ENCODE measurements around the gene ACAA1.
A peak's percentile ranks its signal among the peaks of the same experiment; 100 is the strongest.
"Not testable (repeated sequence)": the region's sequence is repeated elsewhere in the genome, so short reads cannot be mapped to it uniquely, and the experiment has no call there.

The ACAA1 gene, protein sequence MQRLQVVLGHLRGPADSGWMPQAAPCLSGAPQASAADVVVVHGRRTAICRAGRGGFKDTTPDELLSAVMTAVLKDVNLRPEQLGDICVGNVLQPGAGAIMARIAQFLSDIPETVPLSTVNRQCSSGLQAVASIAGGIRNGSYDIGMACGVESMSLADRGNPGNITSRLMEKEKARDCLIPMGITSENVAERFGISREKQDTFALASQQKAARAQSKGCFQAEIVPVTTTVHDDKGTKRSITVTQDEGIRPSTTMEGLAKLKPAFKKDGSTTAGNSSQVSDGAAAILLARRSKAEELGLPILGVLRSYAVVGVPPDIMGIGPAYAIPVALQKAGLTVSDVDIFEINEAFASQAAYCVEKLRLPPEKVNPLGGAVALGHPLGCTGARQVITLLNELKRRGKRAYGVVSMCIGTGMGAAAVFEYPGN

DNA sequence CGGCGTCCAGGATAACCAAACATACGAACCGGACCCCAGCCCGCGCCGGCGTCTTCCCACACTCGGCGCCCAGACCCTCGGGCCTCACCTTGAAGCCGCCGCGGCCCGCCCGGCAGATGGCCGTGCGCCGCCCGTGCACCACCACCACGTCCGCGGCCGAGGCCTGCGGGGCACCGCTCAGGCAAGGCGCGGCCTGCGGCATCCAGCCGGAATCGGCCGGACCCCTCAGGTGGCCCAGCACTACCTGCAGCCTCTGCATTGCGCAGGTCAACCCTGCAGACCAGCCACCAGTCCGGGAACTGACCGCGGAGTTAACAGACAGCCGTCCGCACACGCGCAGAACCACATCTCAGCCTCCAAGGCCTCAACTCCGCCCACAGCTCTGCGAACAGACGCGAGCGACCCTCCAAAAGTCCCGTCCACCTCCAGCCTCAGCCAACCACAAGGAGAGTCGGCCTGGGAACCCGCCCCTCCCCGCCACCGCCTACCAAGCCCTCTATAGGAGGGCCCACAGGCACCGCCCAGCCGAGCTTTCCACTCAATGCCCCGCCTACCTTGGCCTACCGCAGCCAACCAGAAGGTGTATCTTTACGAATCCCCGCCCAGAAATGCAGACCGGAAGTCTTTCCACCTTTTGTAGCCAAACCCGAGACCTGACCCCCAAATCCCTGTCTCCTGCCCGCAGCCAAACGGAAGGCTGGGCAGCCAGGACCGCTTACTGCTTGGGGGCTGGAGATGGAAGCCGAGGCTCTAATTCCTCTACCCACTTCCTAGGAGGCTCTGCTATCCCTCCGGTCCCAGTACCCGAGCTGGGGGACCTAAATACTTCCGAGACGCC lies at the start of gene ACAA1:
Gene ACAA1, minus strand, starts transcription at position 351 of the 838 bp plus-strand sequence. Its CDS starts 92 bp downstream, at position 259.
- peak; percentile 98 for DNase-seq

DNA sequence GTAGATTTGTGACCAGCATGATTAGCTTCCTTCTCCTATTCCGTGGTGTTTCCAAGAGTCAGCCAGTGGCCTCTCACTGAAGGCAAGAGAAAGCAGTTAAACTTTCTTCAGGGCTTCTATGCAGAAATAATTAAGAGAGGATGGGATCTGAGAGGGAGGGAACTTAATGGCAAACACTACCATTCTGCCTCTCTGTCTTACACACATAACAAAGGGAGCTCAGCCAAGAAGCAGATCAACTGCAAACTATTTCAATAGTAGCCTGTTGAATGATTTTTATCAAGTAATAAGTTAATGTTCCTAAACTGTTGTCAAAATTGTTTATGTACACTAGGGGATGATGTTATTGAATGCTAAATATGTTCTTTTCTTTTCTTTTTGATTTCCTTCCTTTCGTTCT lies 40.3 kb upstream of the ACAA1 start:
- no peak for DNase-seq

DNA sequence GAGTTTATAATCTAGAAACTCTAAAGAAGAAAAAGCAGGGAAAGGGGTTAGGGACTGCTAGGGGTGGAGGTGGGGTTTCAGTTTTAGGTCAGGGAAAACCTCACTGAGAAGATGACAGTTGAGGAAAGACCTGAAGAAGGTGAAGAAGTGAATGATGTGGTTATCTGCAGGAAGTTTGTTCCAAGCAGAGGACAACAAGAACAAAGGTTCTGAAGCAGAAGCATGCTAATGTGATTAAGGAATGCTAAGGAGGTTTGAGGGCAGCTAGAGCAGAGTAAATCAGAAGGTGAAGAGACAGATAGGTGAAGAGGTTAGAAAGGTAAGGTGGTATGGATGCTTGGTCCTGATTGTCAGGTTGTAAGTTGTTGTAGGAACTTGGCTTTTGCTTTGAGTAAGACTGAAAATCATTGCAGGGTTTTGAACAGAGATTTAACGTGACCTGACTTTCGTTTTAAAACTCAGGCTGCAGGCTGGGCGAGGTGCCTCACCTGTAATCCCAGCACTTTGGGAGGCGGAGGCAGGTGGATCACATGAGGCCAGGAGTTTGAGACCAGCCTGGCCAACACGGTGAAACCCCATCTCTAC lies 37.0 kb upstream of the ACAA1 start:
- no peak for DNase-seq

DNA sequence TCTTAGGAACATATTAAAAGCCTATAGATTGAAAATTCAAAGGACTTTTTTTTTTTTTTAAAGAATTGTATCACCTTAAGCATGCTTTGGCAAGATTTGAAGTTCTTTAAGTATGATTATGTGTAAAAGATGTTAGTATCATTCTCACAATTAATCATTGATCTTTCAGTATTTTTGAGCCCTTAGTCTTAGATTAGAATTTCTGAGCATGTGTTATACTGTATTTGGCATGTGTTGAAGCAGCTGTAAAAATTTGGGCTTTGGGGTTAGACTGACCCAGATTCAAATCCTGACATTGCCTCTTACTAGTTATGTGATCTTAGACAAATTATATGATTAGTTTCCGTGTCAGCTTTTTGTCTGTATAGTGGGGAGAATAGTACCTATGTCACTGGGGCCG lies 34.7 kb upstream of the ACAA1 start:
- no peak for DNase-seq

DNA sequence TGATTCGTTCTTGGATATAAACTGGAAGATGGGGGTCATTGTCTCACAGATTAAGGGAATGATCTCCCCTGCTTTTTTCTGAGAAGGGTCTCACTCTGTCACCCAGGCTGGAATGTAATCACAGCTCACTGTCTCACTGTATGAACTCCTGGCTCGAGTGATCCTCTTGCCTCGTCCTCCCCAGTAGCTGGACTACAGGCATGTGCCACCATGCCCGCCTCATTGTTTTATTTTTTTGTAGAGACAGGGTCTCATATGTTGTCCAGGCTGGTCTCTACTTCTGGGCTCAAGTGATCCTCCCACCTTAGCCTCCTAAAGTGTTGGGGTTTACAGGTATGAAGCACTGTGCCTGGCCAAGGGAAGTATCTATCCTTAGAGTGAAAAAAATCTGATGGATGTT lies 33.8 kb upstream of the ACAA1 start:
- no peak for DNase-seq

DNA sequence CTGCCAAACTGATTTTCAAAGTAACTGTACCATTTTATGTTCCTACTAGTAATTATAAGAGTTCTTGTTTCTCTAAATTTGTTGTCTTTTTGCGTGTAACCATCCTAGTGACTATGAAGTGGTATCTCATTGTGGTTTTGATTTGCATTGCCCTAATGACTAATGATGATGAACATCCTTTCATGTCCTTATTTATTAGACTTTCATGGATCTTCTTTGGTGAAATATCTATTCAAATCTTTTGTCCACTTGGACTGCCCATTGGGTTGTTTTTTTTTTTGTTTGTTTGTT lies 32.0 kb upstream of the ACAA1 start:
- DNase-seq: no peak

DNA sequence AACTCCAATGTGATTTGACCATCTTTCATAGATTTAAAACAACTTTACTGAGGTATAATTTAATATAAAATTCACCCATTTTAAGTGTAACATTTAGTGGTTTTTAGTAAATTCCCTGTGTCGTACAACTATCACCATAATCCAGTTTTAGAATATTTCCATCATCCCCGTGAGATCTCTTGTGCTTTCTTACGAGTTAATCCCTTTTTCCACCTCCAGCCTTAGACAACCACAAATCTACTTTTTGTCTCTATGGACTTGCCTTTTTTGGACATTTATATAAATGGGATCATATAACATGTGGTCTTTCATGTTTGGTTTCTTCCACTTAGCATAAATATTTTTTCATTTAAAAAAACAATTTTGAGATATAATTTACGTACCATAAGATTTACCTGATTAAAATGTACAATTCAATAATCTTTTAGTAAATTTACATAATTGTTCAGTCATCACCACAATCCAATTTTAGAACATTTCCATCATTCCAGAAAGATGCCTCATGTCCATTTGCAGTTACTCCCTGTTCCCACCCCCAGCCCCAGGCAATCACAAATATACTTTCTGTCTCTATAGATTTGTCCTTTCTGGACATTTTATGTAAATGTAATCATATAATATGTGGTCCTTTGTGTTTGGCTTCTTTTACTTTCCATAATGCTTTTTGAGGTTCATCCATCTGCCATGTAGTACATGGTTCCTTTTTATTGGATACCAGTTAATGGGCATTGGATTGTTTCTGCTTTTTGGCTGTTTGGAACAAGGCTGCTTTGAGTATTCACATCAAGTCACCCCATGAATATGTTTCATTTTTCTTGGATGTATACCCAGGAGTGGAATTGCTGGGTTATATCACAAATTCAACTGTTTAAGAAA lies 31.5 kb upstream of the ACAA1 start:
- DNase-seq: no peak

DNA sequence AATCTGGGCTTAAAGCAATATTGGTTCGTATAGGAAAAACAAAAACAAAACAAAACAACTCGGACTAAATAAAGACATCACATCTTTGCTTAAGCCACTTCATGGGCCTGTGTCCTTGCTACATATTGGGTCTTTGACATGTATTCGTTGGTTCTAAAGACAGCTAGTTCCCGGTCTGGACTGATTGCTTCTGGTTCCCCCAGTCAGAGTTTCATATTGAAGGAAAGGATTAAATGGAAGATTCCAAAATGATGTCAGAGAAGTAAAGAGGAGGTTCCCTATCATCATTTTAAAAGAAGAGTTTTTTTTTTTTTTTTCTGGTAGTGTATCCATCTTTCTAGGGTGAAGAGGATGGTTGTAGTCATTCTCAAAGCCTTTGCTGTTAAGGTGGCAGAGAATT lies 30.7 kb upstream of the ACAA1 start:
- DNase-seq: no peak

DNA sequence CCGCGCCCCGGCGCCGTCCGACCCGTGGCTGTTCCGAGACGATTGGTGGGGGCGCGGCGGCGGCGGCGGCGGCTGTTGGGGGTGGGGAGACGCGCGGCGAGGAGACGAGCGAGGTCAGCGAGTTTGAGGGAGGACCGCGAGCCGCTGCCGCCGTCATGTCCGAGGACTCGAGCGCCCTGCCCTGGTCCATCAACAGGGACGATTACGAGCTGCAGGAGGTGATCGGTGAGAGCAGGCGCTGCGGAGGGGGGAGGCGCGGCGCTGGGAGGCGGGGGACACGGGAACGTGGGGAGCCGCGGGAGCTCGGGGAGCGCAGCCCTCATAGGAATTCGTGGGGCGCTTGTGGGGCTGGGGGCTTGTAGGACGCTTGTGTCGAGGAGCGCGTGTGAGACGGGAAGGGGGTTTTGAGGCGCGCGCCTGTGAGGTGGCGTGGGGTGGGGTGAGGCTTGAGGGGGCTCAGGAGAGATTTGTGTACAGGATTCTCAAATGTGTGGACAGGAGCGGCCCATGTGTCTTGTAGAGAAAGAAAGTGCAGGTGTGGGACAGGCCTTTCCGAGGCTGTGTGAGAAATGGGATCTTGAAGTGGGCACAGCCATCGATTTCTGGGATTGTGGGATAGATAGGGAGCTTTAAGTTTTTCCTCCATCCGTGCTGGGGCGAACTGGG lies 28.9 kb upstream of the ACAA1 start:
- DNase-seq: no peak

DNA sequence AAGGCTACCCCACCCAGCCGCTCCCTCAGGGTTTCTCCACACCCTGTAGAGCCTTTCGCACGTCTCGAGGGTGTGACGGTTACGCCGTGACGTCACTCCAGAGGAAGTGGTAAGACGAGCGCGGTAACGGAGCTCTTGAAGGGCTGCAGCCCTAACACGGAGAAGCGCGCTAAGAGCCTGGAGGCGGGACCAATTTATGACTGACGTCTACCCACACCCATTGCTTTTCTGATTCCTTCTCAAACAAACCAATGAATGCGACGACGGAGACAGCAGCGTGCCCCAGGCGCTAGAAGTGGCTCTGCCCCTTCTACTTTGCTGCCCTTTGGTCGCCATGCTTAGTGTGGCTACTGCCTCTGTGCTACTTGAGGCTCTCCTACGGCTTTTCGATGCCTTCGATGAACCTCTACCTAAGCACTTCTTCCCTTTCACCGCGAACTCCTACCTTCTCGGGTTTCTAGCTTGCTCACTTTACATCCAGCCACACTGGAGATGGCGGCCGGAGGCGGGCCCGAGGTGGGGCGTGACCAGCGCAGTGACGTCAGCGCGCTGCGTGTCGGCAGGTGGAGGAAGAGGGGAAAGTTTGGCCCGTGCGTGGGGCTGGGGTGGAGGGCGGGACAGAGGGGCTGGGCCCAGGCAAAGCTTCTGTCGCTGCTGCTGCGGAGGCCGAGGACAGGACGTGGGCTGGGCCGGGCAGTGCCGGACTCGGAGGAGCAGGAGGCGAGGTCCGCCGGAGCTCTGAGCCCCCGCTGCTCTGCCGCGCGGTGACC lies 28.2 kb upstream of the ACAA1 start, which contains the start of gene OXSR1:
Gene OXSR1, plus strand, starts transcription at position 586 of the 770 bp plus-strand sequence. CDS start 340 bp downstream, outside the sequence.
- DNase-seq: peak; percentile 99

DNA sequence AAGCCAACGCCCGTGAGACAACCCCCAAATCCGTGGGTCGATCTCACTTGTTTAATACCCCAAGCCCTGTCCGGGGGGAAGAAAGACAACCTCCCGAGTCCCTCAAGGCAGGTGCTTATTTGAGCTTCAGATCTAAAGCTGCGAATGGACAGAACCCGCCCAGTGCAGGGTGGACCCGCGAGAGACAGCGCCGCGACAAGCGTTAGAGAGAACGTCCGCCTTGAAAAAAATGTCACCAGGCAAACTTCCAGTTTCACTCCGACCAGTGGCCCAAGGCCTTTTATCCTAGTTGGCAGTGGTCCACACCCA lies 27.7 kb upstream of the ACAA1 start:
- no peak for DNase-seq

DNA sequence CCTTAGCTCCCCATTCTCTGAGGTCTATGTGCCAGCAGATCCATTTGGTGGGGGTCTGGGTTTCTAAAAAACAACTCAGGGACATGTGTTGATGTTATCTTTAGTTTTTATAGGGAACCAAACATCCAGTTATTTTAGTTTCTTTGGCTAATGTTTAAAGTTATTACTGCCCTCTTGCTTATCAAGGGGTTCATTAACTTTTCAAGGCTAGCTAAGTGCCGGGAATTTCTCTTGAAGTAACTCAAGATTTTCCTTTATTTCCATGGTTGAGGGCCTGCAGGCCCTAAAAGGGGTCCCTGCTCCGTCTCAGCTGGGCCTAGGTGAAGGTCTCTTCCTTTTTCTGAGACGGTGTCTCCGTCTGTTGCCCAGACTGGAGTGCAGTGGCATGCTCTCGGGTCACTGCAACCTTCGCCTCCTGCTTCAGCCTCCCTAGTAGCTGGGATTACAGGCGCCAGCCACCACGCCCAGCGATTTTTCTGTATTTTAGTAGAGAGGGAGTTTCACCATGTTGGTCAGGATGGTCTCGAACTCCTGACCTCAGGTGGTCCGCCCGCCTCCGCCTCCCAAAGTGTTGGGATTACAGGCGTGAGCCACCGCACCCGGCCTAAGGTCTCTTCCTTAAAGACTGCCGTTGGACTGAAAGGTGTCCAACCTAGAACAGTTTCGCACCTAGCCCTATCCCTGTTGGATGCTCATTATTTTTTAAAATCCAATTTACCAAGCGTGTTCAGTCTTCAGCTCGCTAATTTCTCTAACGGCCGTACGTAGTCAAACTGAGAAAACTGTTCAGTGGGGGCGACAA lies 27.1 kb upstream of the ACAA1 start:
- no peak for DNase-seq

DNA sequence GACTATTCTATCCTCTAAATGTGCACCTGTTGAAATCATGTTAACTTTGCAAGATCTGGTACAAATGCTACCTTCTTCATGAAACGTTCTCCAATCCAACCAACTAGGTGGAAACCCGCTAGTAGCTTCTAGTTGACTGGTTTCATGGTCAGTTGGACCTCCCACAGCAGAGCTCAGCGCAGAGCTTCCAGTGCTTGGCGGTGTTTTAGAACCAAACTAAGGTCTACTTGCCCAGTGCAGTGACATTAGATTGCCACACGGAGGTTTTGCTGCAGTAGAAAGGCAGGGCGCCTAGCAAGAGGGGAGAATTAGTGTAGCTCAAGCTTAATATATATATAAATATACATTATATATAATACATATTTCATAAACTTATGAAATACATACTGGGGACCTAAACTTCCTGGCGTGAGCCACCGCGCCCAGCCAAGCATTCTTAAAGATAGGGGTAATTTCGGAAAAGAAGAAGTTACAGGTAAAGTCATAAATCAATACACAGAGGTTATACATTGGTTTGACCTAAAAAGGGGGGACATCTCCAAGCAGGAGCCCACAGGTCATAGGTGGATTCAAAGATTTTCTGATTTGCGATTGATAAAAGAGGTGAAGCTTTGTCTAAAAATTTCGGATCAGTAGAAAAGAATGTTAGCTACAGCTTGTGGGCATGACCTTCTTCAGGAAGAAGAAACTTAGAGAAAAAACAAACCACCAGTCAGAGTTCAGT lies 26.4 kb upstream of the ACAA1 start:
- DNase-seq: peak; percentile 42

DNA sequence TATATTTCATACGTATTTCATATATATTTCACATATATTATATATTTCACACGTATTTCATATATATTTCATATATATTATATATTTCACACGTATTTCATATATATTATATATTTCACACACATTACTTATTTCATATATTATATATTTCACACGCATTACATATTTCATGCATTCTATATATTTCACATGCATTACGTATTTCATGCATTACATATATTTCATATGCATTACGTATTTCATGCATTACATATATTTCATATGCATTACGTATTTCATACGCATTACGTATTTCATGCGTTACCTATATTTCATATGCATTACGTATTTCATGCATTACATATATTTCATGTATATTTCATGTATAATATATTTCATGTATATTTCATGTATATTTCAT lies 23.8 kb upstream of the ACAA1 start:
- DNase-seq: not testable (repeated sequence)

DNA sequence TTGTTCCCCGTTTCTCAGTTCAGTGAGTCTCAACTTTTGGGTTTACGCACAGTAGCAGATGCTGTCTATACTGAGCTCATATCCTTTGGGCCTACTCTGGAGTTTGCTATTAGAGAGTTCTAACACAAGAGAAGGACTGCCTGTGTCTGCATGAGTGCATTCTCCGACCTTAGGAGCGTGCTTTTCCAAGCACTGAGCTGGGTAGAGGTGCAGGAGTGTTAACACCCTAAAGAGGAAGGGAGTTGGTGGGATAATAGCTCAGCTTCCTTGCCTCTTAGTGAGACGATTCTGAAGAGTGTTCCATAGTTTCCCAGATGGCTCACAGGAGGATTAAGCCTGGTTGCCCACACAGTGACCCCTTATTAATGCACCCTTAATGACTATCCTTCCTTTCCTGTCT lies 21.5 kb upstream of the ACAA1 start:
- no peak for DNase-seq

DNA sequence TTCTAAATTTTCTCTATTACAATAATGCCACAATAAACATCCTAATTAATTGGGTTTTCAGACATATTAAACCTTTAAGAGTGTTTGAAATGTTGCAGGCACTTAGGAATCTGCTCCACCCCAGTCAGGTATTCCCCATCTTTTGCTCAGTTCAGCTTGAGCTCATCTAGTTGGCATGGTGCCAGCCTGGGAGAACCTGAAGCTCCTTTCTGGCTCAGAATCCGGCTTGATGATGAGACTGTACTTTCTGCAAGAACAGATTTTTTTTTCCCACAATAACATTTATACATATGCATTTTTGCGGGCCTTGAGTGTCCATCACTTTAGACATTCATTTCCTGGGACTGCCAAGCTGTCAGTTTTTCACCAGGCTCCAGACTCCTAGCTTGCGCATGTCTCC lies 20.7 kb upstream of the ACAA1 start:
- no peak for DNase-seq

DNA sequence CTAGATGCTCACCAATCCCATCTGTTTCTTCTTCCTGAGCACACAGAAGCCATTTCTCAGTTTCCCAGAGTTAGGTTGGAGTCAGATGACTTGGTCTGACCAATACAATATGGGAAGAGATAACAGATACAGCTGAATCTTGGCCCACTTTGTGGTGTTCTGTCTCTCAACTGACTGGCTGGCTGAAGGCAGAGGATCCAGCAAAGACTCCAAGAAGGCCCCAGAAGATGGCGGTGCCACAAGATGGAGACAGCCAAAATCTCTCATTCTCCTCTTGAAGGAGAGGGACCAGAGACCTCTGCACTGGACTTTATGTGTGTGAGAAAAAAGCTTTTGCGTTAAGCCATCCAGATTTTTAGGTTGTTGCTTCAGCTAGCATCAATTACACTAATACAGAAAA lies 20.2 kb upstream of the ACAA1 start:
- no peak for DNase-seq

DNA sequence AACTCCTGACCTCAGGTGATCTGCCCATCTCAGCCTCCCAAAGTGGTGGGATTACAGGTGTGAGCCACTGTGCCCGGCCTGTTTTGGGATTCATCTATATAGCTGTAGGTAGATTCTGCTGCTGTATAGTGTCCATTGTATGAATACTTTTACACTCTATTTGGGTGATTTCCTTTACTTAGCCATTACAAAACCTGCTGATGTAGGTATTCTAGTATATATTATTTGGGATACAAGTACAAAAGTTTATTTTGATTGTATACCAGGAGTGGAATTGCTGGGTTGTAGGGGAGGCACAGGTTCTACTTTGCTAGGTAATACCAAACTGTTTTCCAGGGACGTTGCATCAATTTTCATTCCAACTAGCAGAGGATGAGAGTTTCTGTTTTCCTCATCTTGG lies 18.9 kb upstream of the ACAA1 start:
- DNase-seq: no peak

DNA sequence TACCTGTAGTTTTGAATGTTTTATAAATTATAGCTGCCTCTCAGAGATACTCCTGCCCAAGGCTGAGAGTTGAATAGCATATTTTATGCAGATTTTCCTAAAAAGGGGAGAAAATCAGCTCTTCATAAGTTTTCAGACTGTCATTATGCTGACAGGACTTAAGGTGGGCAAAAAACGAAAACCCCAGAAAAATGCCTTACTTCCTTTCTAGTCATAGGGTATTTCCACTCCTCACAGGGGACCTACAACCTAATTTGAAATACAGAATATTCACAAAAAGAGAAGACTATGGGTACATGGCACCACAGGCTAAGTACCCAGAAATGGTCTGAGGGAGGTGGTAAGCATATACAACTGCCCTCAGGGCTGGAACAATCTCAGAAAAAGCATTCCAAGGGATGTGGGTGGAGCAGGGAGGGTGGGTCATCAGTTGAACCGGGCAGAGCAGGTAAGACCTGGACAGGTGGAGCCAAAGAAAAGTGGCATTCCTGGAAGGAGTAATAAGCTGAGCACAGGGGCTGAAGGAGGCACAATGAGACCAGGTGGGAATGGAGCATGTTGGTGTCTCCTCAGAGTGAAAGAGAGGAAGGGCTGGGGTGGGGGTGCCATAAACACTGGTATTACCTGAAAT lies 17.8 kb upstream of the ACAA1 start:
- no peak for DNase-seq

Data from CD4-positive, alpha-beta T cell treated with Interleukin-21 for 1 hour (primary cell).